Measurements from ENCODE around the gene RHD.
"Not testable (repeated sequence)": the region's sequence is repeated elsewhere in the genome, so short reads cannot be mapped to it uniquely, and the experiment has no call there.

RHD gene

DNA sequence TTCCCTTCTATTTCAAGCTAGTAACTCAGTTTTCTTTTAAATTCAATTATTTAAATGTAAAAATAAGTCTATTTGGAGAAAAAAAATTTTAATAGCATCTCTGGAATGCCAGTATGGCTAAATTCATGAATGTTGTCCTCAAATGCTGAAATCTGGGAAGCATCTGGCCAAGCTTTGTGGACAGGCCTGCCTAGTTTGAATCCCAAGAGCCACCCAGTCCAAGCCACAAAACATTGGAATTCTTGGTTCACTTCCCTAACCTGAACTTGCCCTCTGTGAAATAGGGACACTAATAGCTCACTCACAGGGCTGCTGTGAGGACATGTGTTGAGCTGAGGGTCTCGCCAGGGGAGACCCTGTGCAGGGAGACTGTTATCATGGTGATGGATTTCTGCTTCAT lies 37.2 kb downstream of the RHD start:
- DNase-seq: not testable (repeated sequence)

DNA sequence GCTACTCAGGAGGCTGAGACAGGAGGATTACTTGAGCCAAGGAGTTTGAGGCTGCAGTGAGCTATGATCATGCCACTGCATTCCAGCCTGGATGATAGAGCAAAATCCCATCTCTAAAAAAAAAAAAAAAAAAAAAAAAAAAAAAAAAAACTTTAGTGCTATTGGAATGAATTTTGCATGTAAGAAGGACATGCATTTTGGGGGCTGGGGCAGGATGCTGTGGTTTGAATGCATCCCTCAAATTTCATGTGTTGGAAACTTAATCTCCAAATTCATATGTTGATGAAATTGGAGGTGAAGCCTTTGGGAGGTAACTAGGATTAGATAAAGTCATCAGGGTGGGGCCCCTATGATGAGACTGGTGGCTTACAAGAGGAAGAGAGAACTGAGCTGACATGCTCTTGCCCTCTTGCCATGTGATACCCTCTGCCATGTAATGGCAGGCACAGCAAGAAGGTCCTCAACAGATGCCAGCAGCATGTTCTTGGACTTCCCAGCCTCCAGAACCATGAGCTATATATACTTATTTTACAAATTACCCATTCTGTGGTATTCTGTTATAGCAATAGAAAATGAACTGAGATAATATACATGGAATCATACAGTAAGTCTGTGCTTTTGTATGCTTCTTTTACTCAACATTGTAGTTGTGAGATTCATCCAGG lies 40.6 kb downstream of the RHD start:
- DNase-seq: not testable (repeated sequence)

DNA sequence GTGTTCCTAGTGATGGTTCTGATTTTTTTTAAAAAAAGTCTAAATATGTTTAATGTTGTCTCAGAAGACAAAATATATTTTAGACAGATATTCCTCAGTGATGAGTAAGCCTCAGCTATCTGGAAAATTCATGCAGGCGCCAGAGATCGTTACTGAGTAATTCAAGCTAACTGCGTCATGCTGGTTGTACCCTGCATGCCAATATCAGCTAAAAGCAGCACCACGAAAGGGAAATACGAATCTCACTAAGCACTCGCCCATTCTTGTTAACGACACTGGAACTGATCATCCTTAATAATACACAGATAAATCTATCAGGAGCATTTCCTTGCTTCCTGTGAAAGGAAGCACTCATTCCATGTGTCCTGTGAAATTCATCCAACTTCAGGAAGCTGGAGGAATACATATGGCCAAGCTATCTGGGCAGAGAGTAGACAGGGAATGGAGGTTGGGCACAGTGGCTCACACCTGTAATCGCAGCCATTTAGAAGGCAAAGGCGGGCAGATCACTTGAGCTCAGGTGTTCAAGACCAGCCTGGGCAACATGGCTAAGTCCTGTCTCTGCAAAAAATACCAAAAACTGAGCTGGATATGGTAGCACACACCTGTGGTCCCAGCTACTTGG lies 48.1 kb downstream of the RHD start:
- DNase-seq: not testable (repeated sequence)

DNA sequence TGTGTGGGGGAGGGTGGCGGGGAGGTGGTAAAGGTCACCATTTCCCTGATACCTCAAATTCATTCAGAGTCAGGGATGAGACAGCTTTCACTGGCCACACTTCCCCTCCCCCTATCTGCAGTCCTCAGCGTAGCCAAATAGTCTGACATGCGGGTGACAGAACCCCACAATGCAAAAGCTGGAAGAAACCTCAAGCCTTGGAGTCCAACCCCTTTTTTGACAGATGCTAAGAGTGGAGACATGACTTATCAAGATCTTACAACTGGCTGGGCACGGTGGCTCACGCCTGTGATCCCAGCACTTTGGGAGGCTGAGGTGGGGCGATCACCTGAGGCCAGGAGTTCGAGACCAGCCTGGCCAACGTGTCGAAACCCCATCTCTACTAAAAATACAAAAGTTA lies 49.8 kb downstream of the RHD start:
- DNase-seq: not testable (repeated sequence)

DNA sequence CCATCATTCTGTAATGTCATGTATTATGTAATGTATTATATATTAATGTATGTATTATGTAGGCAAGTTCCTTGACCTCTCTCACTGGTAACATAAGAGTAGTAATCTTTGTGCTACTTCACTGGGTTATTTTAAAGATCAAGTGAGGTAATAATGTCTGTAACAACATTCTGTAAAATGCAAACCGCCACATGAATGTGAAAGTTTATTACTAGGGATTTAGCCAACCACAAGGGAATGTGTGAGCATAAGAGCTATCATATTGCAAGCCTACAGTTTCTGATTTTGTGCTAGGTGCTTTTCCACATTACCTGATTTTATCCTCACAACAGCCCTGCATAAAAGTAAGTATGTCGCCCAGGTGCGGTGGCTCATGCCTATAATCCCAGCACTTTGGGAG lies 52.1 kb downstream of the RHD start:
- not testable (repeated sequence) for DNase-seq

DNA sequence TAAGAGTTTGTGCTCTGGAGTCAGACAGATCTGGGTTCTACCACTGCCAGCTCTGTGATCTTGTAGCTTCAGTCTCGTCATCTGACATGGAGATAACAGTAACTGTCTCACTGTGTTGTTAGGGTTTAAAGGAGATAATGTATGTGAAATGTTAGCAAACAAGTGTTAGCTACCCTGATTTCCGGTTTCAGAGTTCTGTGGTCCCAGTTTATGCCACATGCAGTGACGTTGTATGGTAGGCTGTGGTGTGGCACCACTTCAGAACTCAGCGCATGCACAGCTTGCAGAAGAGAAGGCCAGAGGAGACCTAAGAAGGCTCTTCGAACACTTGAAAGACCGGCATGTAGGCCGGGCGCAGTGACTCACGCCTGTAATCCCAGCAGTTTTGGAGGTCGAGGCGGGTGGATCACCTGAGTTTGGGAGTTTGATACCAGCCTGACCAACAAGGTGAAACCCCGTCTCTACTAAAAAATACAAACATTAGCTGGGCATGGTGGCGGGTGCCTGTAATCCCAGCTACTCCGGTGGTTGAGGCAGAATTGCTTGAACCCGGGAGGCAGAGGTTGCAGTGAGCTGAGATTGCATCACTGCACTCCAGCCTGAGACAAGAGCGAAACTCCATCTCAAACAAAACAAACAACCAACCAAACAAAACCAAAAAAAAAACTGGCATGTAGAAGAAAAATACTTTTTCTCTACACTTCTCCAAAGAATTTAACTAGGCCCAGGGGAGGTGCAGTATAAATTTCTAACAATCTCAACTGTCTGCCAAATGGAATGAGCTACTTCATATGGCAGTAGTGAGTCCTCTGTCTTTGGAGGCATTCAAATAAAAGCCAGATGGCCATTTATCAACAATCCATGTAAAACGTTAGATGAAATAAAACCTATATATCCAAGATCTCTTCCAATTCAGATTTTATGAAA lies 55.8 kb downstream of the RHD start:
- DNase-seq: not testable (repeated sequence)

DNA sequence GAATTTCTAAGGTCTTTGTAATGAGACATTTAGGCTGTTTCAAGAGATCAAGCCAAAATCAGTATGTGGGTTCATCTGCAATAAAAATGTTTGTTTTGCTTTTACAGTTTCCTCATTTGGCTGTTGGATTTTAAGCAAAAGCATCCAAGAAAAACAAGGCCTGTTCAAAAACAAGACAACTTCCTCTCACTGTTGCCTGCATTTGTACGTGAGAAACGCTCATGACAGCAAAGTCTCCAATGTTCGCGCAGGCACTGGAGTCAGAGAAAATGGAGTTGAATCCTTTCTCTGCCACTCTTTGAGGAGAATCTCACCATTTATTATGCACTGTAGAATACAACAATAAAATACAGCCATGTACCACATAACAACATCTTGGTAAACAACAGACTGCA lies 56.5 kb downstream of the RHD start:
- not testable (repeated sequence) for DNase-seq

DNA sequence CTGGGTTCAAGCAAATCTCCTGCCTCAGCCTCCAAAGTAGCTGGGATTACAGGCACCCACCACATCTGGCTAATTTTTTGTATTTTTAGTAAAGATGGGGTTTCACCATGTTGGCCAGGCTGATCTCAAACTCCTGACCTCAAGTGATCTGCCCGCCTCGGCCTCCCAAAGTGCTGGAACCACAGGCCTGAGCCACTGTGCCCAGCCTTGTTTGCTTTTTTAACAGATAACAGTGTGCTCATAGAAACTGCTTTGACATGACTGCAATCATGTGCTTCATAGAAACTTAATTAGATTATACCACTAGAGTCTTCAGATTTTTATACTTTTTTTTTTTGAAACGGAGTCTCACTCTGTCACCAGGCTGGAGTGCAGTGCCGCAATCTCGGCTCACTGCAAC lies 57.0 kb downstream of the RHD start:
- DNase-seq: not testable (repeated sequence)

DNA sequence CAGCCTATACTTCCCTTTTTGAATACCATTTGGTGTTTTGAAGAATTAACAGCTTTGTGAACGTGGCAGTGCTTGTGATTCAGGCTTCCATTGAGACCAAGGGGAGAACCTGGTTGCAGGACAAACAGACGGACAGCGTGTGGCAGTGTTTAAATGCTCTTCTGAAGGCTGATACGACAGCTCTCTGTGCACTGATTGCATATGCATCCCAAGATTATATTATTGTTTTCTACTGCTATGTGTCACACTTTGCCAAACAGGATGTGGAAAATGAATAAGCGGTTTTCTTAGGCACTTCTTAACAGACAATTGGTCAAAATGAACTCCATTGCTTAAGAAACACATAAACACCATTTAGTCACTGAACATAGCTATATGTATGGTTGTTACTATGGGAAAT lies 57.6 kb downstream of the RHD start:
- not testable (repeated sequence) for DNase-seq

DNA sequence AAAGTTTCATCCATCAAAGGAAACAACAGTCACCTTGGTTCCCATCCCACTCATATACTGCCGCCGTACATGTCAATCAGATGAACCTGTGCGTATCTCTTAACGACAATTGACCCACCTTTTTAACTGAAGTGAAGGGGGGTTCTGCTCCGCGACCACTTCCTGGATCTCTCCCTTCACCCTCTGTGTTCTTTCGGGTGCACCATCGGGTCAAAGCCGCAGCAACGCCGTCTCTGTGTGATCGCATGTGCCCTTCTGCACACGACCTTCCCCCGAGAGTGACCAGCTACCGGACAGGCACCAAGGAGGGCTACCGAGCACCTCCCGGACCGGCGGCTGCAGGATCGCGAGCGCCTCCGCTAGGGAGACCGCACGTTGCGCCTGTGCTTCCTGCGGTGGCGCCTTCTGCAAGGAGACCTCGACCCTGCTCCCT lies 64.6 kb downstream of the RHD start:
- peak; percentile 2 for DNase-seq

DNA sequence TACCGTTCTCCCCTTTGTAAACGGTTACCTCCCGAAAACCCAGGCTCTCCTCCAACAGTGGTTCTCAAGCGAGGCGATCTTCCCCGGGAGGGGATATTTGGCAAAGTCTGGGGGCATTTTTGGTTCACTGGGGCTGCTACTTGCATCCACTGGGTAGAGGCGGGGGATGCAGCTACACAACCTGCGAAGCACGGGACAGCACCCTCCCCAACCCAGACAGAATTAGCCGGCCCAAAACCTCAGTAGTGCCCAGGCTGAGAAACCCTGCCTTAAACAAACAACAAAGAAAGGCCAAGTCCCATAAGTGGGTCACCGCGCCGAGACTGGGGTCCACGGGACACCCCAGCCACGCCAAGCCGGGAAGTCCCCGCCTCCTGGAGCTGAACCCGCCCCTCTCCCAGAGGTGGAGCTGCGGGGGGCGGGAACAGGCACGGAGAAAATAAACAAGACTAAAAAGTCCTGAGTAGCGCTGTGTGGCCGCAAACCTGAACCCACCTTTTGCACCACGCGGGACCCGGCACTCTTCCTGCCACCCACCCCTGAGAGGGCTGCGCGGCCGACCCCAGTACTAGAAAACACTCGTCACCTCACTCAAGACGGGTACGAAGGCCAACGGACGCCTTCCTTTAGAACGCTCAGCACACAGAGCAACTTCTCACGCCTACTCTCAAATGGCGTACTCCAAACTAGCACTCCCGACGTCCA lies 65.3 kb downstream of the RHD start:
- not testable (repeated sequence) for DNase-seq

DNA sequence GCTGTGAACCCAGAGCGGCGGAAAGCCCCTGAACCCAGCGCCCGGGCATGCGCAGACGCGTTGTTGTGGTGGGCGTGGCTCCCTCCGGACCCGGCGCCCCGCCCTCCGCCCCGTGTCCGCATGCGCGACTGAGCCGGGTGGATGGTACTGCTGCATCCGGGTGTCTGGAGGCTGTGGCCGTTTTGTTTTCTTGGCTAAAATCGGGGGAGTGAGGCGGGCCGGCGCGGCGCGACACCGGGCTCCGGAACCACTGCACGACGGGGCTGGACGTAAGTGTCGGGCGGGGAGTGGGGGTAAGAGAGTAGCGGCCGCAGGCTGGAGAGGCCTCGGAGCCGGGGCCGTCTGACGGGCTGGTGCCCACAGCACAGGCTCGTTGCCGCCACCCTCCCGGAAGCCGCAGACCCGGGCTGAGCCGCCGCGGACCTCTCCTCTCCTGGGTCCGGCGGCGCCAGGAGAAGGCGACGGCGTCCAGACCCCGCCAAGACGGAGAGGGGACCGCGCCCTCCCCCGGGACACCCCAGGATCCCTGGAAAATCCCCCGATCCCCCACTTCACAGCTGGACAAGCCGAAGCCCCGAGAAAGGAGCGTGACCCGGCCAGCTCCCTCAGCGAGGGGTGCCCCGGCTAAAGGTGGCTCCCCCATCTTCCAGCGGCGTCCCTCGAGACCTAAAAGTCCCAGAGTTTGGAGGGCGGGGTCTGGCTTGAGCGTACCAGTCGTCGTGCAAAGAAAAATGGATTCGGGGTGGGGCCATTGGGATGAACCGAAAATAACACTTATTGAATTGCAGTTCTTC lies 66.1 kb downstream of the RHD start, which contains the start of gene TMEM50A:
Gene TMEM50A (plus strand): TSS at position 147 of the 794 bp plus-strand sequence. CDS start 2,153 bp downstream, outside the sequence.
- peak; percentile 59 for DNase-seq

DNA sequence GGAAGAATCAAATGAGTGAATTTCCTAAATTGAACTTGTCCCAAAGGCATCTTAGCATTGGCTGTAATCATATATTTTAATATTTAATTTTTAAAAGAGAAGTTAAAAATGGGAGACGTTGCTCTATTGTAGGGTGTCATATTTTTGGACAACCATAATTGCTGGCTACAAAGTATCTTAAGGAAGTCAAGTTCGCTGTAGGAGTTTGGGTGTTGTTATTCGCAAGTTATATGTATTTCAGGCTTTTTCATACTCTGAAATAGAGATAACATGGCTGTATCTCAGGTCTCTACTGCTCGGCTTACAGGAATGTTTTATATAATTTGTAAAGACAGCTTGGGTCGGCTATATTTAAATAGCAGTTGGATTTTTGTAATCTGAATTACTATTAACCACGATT lies 66.7 kb downstream of the RHD start:
- DNase-seq: peak; percentile 53

DNA sequence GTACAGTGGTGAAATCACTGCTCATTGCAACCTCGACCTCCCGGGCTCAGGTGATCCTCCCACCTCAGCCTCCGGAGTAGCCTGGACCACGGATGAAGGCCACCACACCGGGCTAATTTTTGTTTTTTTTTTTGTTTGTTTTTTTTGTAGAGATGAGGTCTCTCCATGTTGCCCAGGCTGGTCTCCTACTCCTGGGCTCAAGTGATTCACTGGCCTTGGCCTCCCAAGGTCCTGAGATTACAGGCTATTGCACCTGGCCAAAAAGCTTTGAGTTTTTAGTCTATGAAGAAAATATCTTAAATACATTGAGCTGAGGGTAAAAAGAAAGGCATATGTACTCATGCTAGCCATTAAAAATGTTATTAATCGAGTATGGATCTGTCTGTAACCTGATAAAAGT lies 69.4 kb downstream of the RHD start:
- no peak for DNase-seq

DNA sequence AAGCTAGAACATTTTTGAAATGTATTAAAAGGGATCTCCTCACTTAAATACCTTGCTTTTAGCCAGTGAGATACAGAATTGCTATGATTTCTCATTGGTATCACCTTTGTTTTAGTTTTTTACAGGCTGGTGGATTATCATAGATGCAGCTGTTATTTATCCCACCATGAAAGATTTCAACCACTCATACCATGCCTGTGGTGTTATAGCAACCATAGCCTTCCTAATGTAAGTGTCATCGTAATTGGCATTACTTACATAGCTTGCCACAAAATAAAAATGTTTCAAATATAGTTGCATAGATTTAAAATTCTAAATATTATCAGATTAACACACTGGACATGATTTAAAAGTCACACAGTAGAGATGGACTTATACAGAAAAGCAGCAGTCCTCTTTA lies 70.5 kb downstream of the RHD start:
- DNase-seq: no peak

DNA sequence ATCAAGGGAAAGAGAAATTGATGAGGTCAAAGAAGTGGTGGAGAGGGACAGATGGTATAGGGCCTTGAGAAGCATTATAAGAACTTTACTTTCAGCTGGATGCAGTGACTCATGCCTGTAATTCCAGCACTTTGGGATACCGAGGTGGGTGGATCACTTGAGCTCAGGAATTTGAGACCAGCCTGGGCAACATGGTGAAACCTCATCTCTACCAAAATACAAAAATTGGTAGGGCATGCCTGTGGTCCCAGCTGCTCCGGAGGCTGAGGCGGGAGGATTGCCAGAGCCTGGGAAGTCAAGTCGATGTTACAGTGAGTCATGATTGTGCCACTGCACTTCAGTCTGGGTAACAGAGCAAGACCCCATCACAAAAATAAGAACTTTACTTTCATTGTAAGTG lies 71.6 kb downstream of the RHD start:
- DNase-seq: no peak

DNA sequence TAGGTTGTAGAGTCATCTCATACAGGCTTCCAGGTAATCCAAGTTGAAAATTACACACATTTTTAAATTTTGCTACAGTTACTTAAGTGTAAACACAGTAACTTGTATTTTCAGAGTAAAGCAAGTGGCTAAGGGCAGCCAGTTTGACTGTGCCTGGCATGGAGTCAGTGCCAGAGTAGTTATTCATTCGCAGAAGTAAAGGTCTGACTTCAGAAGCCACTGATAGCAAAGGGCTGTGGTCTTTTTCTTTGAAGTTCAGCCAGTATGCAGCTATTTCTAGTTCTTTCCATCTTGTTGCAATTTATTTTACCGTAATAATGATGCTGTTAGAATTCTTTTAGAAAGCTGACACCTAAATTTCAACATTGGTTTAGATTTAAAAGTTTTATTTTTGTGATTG lies 75.2 kb downstream of the RHD start:
- DNase-seq: no peak

DNA sequence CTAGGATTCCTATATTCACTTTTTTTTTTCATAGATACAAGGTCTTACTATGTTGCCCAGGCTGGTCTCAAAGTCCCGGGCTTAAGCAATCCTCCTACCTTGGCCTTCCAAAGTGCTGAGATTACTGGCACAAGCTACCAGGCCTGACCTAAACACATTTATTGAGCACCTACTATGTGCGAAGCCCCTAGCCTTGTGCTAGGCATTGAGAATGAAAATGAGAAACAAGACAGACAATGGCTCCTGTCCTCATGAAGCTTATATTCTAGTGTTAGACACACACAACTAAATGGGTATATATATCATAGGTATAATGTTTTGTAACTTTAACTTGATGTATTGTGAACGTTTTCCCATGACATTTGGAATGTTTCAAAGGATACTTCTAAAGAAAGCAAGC lies 77.3 kb downstream of the RHD start:
- no peak for DNase-seq

DNA sequence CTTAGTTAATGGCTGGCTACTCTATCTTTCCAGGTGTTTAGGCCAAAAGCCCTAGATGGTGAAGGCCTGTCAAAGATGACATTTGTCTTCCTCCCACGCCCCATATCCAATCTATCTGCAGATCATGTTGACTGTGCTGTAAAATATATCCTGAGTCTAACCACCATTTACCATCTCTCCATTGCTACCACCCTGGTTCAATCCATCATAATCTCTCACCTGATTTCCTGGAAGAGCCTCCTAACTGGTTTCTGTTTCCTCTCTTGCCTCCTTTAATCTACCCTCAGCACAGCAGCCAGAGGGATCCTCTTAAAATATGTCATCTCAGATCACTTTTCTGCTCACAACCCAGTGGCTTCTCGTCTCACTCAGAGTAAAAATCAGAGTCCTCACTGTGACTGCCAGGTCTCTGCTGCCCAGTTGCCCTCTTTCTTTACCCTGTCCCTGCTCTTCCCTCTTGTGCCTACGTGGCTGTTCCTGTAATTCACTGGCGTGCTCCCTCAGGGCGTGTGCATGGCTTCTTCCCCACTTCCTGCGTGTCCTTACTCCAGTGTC lies 83.6 kb downstream of the RHD start:
- no peak for DNase-seq

DNA sequence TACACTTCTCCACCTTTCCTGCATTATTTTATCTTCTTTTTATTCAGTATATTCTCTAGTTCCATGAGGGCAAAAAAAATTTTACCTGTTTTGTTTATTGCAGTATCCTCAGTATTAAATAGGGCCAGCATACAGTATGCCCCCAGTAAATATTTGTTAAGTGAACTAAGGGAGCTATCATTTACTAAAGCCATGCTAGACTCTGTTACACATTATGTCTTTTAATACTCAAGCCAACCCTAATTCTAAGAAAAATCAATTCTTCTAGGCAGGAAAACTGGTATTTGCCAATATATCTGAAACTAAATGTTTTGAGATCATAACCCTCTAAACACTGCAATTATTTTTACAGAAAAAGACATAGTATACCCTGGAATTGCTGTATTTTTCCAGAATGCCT lies 84.1 kb downstream of the RHD start:
- no peak for DNase-seq

DNA sequence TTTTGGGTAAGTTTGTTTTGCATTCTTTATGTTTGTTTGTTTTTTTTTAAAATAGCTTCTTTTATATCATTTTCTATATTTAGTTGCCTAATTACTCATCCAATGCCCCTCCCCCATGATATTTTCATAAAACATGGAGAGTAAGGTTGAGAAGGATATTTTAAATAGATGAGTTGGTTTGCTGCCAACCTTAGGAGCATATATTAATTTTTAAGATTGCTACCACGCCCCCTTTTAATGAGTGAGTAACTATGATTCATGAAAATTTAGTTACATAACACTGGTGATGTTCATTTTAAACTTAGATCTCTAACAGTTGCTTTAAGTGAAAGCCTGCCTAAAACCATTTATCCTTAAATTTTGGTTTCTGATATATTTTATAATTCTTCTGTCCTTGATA lies 84.5 kb downstream of the RHD start:
- DNase-seq: no peak

All from NCI-H510A treated with DMSO at 0.1 percent for 48 hours (cell line).